ENCODE results near the gene HCN2.

The HCN2 gene

GRCh38 chr19:661427-662196 is 71.9 kb downstream of the HCN2 start:
- no peak overlapping the region for H4K91ac ChIP-seq (ENCODE audit: low read depth, low read length)
- H4K8ac ChIP-seq (ENCODE audit: low read depth, low read length): no peak overlapping the region
- no peak overlapping the region for H3K18ac ChIP-seq (ENCODE audit: low read length)
- H2AFZ ChIP-seq (ENCODE audit: insufficient read depth, low read length, poor library complexity): no peak overlapping the region
- H3K9me3 ChIP-seq (ENCODE audit: insufficient read depth, low read depth, low read length): peaks cover 3% of the 10 kb centered on the region
- H2BK12ac ChIP-seq (ENCODE audit: low read length): no peak overlapping the region
- no peak overlapping the region for H2AK5ac ChIP-seq (ENCODE audit: low read length)
- H2BK5ac ChIP-seq (ENCODE audit: low read depth, low read length, poor library complexity): no peak overlapping the region
- peaks cover 14% of the 10 kb centered on the region for H3K79me1 ChIP-seq (ENCODE audit: low read length)
- H2BK120ac ChIP-seq (ENCODE audit: insufficient read depth, low read length, poor library complexity): no peak overlapping the region
- H3K4me1 ChIP-seq (ENCODE audit: control insufficient read depth in 1 of 2, insufficient read depth in 2 of 2, low read length in 2 of 2): peaks cover 11 to 18% of the 10 kb centered on the region in 2 experiments
- peak overlapping the region; percentile 62 for H3K9ac ChIP-seq (ENCODE audit: low read length)
- H3K36me3 ChIP-seq (ENCODE audit: control insufficient read depth in 1 of 2, insufficient read depth in 2 of 2, low read length in 2 of 2): peaks cover 27 to 37% of the 10 kb centered on the region in 2 experiments
- H3K27ac ChIP-seq (ENCODE audit: low read depth, low read length): no peak overlapping the region
- peak overlapping the region; percentile 98 for H3K4me3 ChIP-seq (ENCODE audit: low read depth, low read length)
- peak overlapping the region; percentile 99 for H3K4ac ChIP-seq (ENCODE audit: low read depth, low read length)
- no CpG with 5 or more reads among the region's 31 CpGs for WGBS (ENCODE audit: extremely low coverage, insufficient coverage, insufficient read length)
- H3K4me2 ChIP-seq (ENCODE audit: low read length): peak overlapping the region; percentile 85
- no peaks in the 10 kb centered on the region for H3K27me3 ChIP-seq (ENCODE audit: insufficient read depth, low read length)
- peaks cover 61% of the 10 kb centered on the region for H3K79me2 ChIP-seq (ENCODE audit: control insufficient read depth, insufficient read depth, low read length, poor library complexity)
- no peak overlapping the region for H3K23ac ChIP-seq (ENCODE audit: low read length)
- H3K14ac ChIP-seq (ENCODE audit: low read length): no peak overlapping the region
- DNase-seq: no peak
- H4K12ac ChIP-seq (ENCODE audit: low read depth, low read length): no peak overlapping the region

GRCh38 chr19:662207-662961 is 72.7 kb downstream of the HCN2 start:
- H4K12ac ChIP-seq (ENCODE audit: low read depth, low read length): peak overlapping the region; percentile 91
- H3K23ac ChIP-seq (ENCODE audit: low read length): no peak overlapping the region
- H3K79me1 ChIP-seq (ENCODE audit: low read length): peaks cover 14% of the 10 kb centered on the region
- peaks cover 11 to 18% of the 10 kb centered on the region in 2 experiments for H3K4me1 ChIP-seq (ENCODE audit: control insufficient read depth in 1 of 2, insufficient read depth in 2 of 2, low read length in 2 of 2)
- peak overlapping the region; percentile 88 for H4K8ac ChIP-seq (ENCODE audit: low read depth, low read length)
- peak in 1 of 2 donors; percentile 43 for DNase-seq
- peak overlapping the region; percentile 70 for H2BK5ac ChIP-seq (ENCODE audit: low read depth, low read length, poor library complexity)
- H2BK120ac ChIP-seq (ENCODE audit: insufficient read depth, low read length, poor library complexity): peak overlapping the region; percentile 87
- peaks cover 7% of the 10 kb centered on the region for H3K9me3 ChIP-seq (ENCODE audit: insufficient read depth, low read depth, low read length)
- peak overlapping the region; percentile 95 for H3K14ac ChIP-seq (ENCODE audit: low read length)
- peak overlapping the region; percentile 99 for H3K4ac ChIP-seq (ENCODE audit: low read depth, low read length)
- H3K4me2 ChIP-seq (ENCODE audit: low read length): peak overlapping the region; percentile 85
- no peaks in the 10 kb centered on the region for H3K27me3 ChIP-seq (ENCODE audit: insufficient read depth, low read length)
- peaks cover 21 to 29% of the 10 kb centered on the region in 2 experiments for H3K36me3 ChIP-seq (ENCODE audit: control insufficient read depth in 1 of 2, insufficient read depth in 2 of 2, low read length in 2 of 2)
- WGBS (ENCODE audit: extremely low coverage, insufficient coverage, insufficient read length): no CpG with 5 or more reads among the region's 81 CpGs
- H3K79me2 ChIP-seq (ENCODE audit: control insufficient read depth, insufficient read depth, low read length, poor library complexity): peaks cover 54% of the 10 kb centered on the region
- H3K18ac ChIP-seq (ENCODE audit: low read length): peak overlapping the region; percentile 87
- H4K91ac ChIP-seq (ENCODE audit: low read depth, low read length): peak overlapping the region; percentile 85
- H3K9ac ChIP-seq (ENCODE audit: low read length): peak overlapping the region; percentile 99
- H2AFZ ChIP-seq (ENCODE audit: insufficient read depth, low read length, poor library complexity): peak overlapping the region; percentile 73
- no peak overlapping the region for H2BK12ac ChIP-seq (ENCODE audit: low read length)
- H3K4me3 ChIP-seq (ENCODE audit: low read depth, low read length): peak overlapping the region; percentile 98
- peak overlapping the region; percentile 75 for H3K27ac ChIP-seq (ENCODE audit: low read depth, low read length)
- H2AK5ac ChIP-seq (ENCODE audit: low read length): peak overlapping the region; percentile 91

GRCh38 chr19:662962-663681 is 73.4 kb downstream of the HCN2 start, which contains the start of gene RNF126:
Gene RNF126 (minus strand): TSS chr19:663214. CDS start chr19:663121, 93 bp downstream.
- peak; percentile 76 to 91 for DNase-seq
- H3K79me1 ChIP-seq (ENCODE audit: low read length): peaks cover 14% of the 10 kb centered on the region
- H2AFZ ChIP-seq (ENCODE audit: insufficient read depth, low read length, poor library complexity): peak within 1 kb of the TSS; percentile 87
- H3K9ac ChIP-seq (ENCODE audit: low read length): peak within 1 kb of the TSS; percentile 99
- peak within 1 kb of the TSS; percentile 70 for H2BK5ac ChIP-seq (ENCODE audit: low read depth, low read length, poor library complexity)
- peak within 1 kb of the TSS; percentile 91 for H4K8ac ChIP-seq (ENCODE audit: low read depth, low read length)
- H3K27me3 ChIP-seq (ENCODE audit: insufficient read depth, low read length): no peaks in the 10 kb centered on the region
- peak within 1 kb of the TSS; percentile 98 for H3K4me3 ChIP-seq (ENCODE audit: low read depth, low read length)
- H3K79me2 ChIP-seq (ENCODE audit: control insufficient read depth, insufficient read depth, low read length, poor library complexity): peaks cover 47% of the 10 kb centered on the region
- peaks cover 9% of the 10 kb centered on the region for H3K9me3 ChIP-seq (ENCODE audit: insufficient read depth, low read depth, low read length)
- no CpG with 5 or more reads among the region's 97 CpGs for WGBS (ENCODE audit: extremely low coverage, insufficient coverage, insufficient read length)
- H3K27ac ChIP-seq (ENCODE audit: low read depth, low read length): peak within 1 kb of the TSS; percentile 75
- peak within 1 kb of the TSS; percentile 91 for H4K12ac ChIP-seq (ENCODE audit: low read depth, low read length)
- peak within 1 kb of the TSS; percentile 99 for H3K4ac ChIP-seq (ENCODE audit: low read depth, low read length)
- peak within 1 kb of the TSS; percentile 41 for H2BK12ac ChIP-seq (ENCODE audit: low read length)
- H3K36me3 ChIP-seq (ENCODE audit: control insufficient read depth in 1 of 2, insufficient read depth in 2 of 2, low read length in 2 of 2): peaks cover 13 to 24% of the 10 kb centered on the region in 2 experiments
- peak within 1 kb of the TSS; percentile 85 for H3K4me2 ChIP-seq (ENCODE audit: low read length)
- no peak within 1 kb of the TSS for H3K23ac ChIP-seq (ENCODE audit: low read length)
- H3K4me1 ChIP-seq (ENCODE audit: control insufficient read depth in 1 of 2, insufficient read depth in 2 of 2, low read length in 2 of 2): peaks cover 11 to 18% of the 10 kb centered on the region in 2 experiments
- H3K14ac ChIP-seq (ENCODE audit: low read length): peak within 1 kb of the TSS; percentile 95
- H4K91ac ChIP-seq (ENCODE audit: low read depth, low read length): peak within 1 kb of the TSS; percentile 89
- H3K18ac ChIP-seq (ENCODE audit: low read length): peak within 1 kb of the TSS; percentile 87
- peak within 1 kb of the TSS; percentile 91 for H2AK5ac ChIP-seq (ENCODE audit: low read length)
- H2BK120ac ChIP-seq (ENCODE audit: insufficient read depth, low read length, poor library complexity): peak within 1 kb of the TSS; percentile 87

GRCh38 chr19:663682-664117 is 74.0 kb downstream of the HCN2 start:
- peak overlapping the region; percentile 63 for H3K4me3 ChIP-seq (ENCODE audit: low read depth, low read length)
- peak in 1 of 2 donors; percentile 65 for DNase-seq
- peak overlapping the region; percentile 91 for H4K8ac ChIP-seq (ENCODE audit: low read depth, low read length)
- WGBS (ENCODE audit: extremely low coverage, insufficient coverage, insufficient read length): no CpG with 5 or more reads among the region's 18 CpGs
- H2BK120ac ChIP-seq (ENCODE audit: insufficient read depth, low read length, poor library complexity): peak overlapping the region; percentile 65
- H3K27ac ChIP-seq (ENCODE audit: low read depth, low read length): peak overlapping the region; percentile 28
- H2AFZ ChIP-seq (ENCODE audit: insufficient read depth, low read length, poor library complexity): peak overlapping the region; percentile 87
- peak overlapping the region; percentile 16 for H2AK5ac ChIP-seq (ENCODE audit: low read length)
- peak overlapping the region; percentile 88 for H4K12ac ChIP-seq (ENCODE audit: low read depth, low read length)
- no peaks in the 10 kb centered on the region for H3K27me3 ChIP-seq (ENCODE audit: insufficient read depth, low read length)
- peaks cover 9% of the 10 kb centered on the region for H3K9me3 ChIP-seq (ENCODE audit: insufficient read depth, low read depth, low read length)
- peaks cover 14% of the 10 kb centered on the region for H3K79me1 ChIP-seq (ENCODE audit: low read length)
- peak overlapping the region; percentile 70 for H3K18ac ChIP-seq (ENCODE audit: low read length)
- peaks cover 7 to 18% of the 10 kb centered on the region in 2 experiments for H3K36me3 ChIP-seq (ENCODE audit: control insufficient read depth in 1 of 2, insufficient read depth in 2 of 2, low read length in 2 of 2)
- H3K4ac ChIP-seq (ENCODE audit: low read depth, low read length): peak overlapping the region; percentile 77
- peak overlapping the region; percentile 89 for H3K14ac ChIP-seq (ENCODE audit: low read length)
- peak overlapping the region; percentile 41 for H2BK12ac ChIP-seq (ENCODE audit: low read length)
- H3K23ac ChIP-seq (ENCODE audit: low read length): no peak overlapping the region
- peaks cover 41% of the 10 kb centered on the region for H3K79me2 ChIP-seq (ENCODE audit: control insufficient read depth, insufficient read depth, low read length, poor library complexity)
- peak overlapping the region; percentile 82 for H3K9ac ChIP-seq (ENCODE audit: low read length)
- peaks cover 11 to 18% of the 10 kb centered on the region in 2 experiments for H3K4me1 ChIP-seq (ENCODE audit: control insufficient read depth in 1 of 2, insufficient read depth in 2 of 2, low read length in 2 of 2)
- H2BK5ac ChIP-seq (ENCODE audit: low read depth, low read length, poor library complexity): peak overlapping the region; percentile 7
- peak overlapping the region; percentile 89 for H4K91ac ChIP-seq (ENCODE audit: low read depth, low read length)
- peak overlapping the region; percentile 85 for H3K4me2 ChIP-seq (ENCODE audit: low read length)

Data from trophoblast cell (in vitro differentiated cells and primary cell).